GM13976 (cell line): Measurements from ENCODE around the gene PLEKHG5.

Source experiments
- DNase-seq: peaks from one replicate; pipeline ENCODE4 v3.0.0; 2012; ENCODE audit warnings: low spot score
- in situ Hi-C: fragments of 300-500 bp; cut with MboI; formaldehyde crosslinking; loops from one replicate; pipeline ENCODE4 v1.12.0; 2022; ENCODE audit warnings: low sequenced_read_pairs, mixed read lengths, inconsistent platforms; ENCODE audit not compliant: unreplicated experiment
- TF ChIP-seq, protein P1 (sequence below): IDR thresholded peaks from 2 replicates; pipeline ENCODE4 v1.5.1; 2012; ENCODE audit warnings: borderline replicate concordance, mild to moderate bottlenecking; ENCODE audit not compliant: insufficient read depth; ENCODE audit errors: extremely low read depth, missing control alignments, control extremely low read depth

PLEKHG5 gene

DNA sequence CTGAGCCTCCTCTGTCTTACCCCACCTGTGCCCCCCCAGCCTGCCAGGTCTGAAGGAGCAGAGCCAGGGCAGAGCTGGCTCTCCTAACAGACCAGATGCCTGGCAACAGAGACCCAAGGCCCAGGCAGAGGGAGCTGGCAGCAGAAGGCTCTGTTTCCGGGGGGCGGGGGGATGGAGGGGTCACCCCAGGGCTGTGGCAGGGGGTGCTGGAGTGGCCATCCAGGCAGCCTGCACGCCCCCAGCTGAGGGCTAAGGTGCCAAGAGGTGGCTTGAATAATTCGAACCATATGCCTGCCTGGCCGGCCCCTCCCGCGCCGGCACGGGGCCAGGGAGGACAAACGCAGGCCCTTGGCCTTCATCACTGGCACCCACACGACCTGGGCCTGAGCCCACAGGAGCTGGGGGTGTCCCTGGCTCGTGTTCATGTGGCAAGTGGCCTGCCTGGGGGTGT, 16.0 kb upstream of the PLEKHG5 start:
- no peak for DNase-seq
- TF ChIP-seq, protein P1, sequence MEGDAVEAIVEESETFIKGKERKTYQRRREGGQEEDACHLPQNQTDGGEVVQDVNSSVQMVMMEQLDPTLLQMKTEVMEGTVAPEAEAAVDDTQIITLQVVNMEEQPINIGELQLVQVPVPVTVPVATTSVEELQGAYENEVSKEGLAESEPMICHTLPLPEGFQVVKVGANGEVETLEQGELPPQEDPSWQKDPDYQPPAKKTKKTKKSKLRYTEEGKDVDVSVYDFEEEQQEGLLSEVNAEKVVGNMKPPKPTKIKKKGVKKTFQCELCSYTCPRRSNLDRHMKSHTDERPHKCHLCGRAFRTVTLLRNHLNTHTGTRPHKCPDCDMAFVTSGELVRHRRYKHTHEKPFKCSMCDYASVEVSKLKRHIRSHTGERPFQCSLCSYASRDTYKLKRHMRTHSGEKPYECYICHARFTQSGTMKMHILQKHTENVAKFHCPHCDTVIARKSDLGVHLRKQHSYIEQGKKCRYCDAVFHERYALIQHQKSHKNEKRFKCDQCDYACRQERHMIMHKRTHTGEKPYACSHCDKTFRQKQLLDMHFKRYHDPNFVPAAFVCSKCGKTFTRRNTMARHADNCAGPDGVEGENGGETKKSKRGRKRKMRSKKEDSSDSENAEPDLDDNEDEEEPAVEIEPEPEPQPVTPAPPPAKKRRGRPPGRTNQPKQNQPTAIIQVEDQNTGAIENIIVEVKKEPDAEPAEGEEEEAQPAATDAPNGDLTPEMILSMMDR, result no peak
- in situ Hi-C loops, result no loop called here

DNA sequence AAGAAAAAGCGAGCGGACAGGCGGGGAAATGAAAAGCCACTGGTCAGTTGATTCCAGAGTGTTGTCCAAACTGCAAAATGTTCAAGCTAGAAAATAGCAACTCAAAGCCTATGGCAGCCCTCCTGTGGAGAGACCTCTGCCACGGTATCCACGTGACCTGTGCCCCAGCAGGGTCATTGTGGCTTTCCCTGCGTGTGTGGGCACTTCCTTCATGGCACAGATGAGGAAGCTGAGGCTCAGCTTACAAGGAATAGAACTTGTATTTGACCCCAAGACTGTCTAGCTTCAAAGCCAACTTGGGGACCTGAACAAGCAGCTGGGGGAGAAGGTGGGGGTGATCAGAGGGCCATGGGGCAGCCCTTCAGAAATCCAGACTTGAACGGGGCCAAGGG, 15.6 kb upstream of the PLEKHG5 start:
- TF ChIP-seq, protein P1, result no peak
- in situ Hi-C loops, result no loop called here
- DNase-seq, result no peak

DNA sequence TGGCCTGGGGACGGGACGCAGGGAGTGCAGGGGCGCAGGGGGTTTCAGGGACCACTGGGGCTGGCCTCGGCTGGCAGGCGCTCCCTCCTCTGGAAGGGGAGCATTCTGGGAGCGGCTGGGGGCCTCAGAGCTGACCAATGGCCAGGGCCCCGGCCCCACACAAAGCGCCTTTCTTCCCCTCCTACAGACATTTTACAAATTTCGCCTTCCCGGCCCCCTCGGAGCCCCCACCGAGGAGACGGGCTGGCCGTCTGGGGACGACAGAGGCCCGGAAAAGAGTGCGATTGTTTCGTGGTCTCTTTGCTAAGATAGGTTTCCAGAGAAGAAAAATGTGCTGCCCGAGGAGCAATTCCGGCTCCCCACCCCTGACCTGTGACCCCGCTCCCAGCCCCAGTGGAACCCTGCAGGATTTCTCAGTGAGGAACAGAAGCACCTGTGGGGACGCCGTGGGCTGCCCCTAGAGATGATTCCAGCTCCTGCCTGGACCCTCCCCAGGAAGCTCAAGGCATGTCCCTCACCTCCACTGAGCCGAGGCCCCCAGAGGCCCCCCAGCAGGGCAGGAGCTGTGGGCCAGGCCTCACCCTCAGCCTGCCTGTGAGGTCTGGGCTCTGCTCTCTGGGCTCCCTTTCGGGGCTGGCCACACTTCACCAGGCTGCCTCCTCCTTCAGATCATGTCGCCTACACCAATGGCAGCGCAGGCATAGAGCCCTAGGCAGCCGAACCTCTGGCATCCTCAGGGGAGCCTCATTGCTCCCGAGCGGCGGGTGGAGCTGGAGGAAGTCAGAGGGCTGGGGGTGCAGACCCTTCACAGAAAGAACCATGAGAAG, 15.0 kb upstream of the PLEKHG5 start:
- TF ChIP-seq, protein P1, result no peak
- in situ Hi-C loops, result no loop called here
- DNase-seq, result no peak

DNA sequence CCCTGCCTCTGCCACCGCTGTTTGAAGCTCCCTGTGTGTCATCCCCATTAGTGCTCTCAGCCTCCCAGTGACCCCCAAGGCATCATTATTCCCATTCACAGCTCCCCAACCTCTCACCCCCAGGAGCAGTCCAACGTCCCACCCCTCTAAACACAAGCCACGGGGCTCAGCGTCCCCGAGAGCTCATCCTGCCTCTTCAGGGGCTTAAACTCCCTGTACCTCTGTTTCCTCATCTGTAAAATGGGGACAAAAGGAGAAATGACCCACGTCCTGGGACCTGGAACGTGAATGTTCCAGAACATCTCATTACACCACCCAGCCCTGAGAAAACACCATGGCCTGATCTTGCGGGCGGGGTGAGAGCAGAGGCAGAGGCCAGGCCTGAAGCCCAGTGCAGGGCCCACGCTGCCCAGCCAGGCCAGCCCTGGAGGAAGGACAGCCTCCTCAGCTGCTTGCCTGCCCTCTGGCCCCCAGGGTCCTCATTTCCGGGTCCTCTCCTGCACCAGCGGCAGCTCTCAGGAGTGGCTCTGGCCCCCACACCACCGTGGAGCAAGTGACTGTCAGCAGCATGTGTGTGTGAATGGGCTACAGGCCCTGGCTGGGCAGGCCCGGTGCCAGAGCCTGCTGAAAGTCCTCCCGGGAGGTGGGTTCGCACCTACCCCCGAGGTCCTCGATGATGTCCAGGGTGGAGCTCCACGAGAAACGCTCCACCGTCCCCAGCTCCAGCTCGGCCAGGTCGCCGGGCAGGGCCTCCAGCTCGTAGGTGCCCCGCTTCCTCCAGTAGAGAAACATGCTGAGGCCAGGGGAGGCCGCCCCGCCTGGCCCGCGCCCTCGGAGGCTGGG, 14.1 kb upstream of the PLEKHG5 start:
- in situ Hi-C loops, result no loop called here

DNA sequence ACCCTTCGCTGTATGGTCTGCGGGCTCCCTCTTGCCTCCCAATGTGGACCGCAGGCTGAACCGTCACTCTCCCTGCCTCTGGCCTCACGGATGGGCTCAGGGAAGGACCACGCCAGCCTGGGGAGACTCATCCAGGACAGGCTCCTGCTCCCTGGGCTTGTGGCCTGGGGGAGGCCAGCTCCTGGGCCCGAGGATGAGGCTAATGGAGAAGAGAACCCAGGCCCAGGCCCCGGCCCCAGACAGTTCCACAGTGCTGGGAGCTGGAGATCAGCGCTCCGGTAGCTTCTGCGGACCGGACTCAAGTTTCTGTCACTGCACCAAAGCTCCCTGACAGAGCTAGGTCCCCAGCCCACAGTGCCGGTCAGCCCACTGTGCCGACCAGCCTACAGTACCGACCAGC, 13.4 kb upstream of the PLEKHG5 start:
- in situ Hi-C loops, result no loop called here
- TF ChIP-seq, protein P1, result no peak
- DNase-seq, result no peak

More for the DNA sequence above, 14.1 kb upstream of the PLEKHG5 start:
- TF ChIP-seq, protein P1, result no peak
- no peak for DNase-seq

DNA sequence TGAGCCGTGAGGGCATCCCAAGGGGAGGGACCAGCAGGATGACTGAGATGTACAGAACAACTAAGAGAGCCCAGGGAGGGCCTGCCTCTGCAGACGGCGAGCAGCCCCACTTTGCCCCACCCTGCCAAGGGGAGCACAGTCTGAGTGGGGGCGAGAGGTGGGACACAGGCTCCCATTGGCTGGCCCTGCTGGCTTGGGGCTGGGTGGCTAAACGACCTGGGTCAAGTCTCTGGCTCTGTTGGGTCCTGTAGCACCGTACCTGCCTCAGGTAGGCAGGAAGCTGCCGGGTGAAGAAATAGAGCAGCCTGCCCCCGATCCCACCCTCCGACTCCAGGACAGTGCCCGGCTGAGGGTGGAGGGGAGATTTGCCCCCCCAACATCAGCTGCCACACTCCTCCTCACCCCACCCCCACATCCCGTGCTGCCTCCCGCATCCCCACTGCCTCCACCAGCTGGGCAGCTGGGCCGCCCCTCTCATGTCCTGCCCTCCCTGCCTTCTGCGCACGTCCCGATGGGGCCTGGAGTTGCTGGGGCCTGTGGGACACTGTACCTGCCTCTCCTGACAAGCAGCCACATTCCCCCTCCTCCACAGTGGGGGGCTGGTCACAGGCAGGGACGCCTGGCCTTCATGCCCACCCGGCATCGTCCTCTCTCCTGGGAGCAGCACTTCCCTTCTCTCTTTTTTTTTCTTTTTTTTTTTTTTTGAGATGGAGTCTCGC, 12.6 kb upstream of the PLEKHG5 start:
- DNase-seq, result no peak
- in situ Hi-C loops, result no loop called here
- TF ChIP-seq, protein P1, result no peak
